CD4-positive, alpha-beta T cell (primary cell): ENCODE data around the gene GADL1. TPM values are rescaled to one million over a fixed set of nuclear protein-coding genes. Genes with fewer than 3 reads are reported as not detected.

ENCODE experiments used
- ATAC-seq: fragments of 200-7000 bp; cut with Tn5 transposase; one replicate; pipeline ENCODE4 v1.10.0; 2022; ENCODE audit warnings: mild to moderate bottlenecking; ENCODE audit not compliant: poor library complexity
- CTCF ChIA-PET: fragments of 350-600 bp; sonication (Branson Sonifier 250); formaldehyde crosslinking; loops from one replicate; lab custom pipeline; 2021; ENCODE audit warnings: antibody characterized with exemption, inconsistent platforms; lab: Charles Lee
- POLR2A ChIA-PET: fragments of 350-600 bp; sonication (Branson Sonifier 250); formaldehyde crosslinking; loops from one replicate; lab custom pipeline; 2021; ENCODE audit warnings: antibody characterized with exemption, inconsistent platforms; lab: Charles Lee
- DNase-seq, 14 experiments: peaks; one replicate each; pipeline ENCODE4 v3.0.0-alpha.2; 2013 to 2020; ENCODE audit warnings: mixed read lengths in 2 of 14
- H3K27ac ChIP-seq, 2 donors: one replicate each; pipeline versions ENCODE4 v1.5.1 to v1.7.0; 2013; ENCODE audit warnings: low read length in 2 of 2, low read depth in 1 of 2, mild to moderate bottlenecking in 1 of 2
- H3K27me3 ChIP-seq, 2 experiments: 1 replicate in 1 of 2; 2 replicates in 1 of 2; pipeline versions ENCODE4 v1.6.1 to v1.7.0; 2013; ENCODE audit warnings: low read length in 2 of 2, control low read depth in 1 of 2, mild to moderate bottlenecking in 1 of 2, moderate library complexity in 1 of 2; ENCODE audit not compliant: insufficient read depth in 2 of 2, control insufficient read depth in 1 of 2
- H3K36me3 ChIP-seq: one replicate; pipeline ENCODE4 v1.6.1; 2013; ENCODE audit warnings: low read length, control low read depth; ENCODE audit not compliant: insufficient read depth
- H3K4me1 ChIP-seq: one replicate; pipeline ENCODE4 v1.6.1; 2013; ENCODE audit warnings: low read length, control low read depth; ENCODE audit not compliant: insufficient read depth
- H3K4me3 ChIP-seq: one replicate; pipeline ENCODE4 v1.5.1; 2013; ENCODE audit warnings: mild to moderate bottlenecking, low read length, moderate library complexity
- H3K9me3 ChIP-seq, 2 experiments: 1 replicate in 1 of 2; 2 replicates in 1 of 2; pipeline versions ENCODE4 v1.6.1 to v1.7.0; 2013; ENCODE audit warnings: low read length in 2 of 2, mild to moderate bottlenecking in 2 of 2, control low read depth in 1 of 2, moderate library complexity in 1 of 2; ENCODE audit not compliant: control insufficient read depth in 1 of 2, insufficient read depth in 1 of 2
- H3K27ac Mint-ChIP-seq: one replicate; pipeline ENCODE4 v1.8.0; 2020; ENCODE audit warnings: mixed read lengths
- H3K27me3 Mint-ChIP-seq: one replicate; pipeline ENCODE4 v1.8.0; 2021; ENCODE audit warnings: mixed read lengths
- H3K36me3 Mint-ChIP-seq: one replicate; pipeline ENCODE4 v1.8.0; 2021; ENCODE audit warnings: low read depth, mixed read lengths
- H3K4me1 Mint-ChIP-seq: one replicate; pipeline ENCODE4 v1.8.0; 2021; ENCODE audit warnings: low read depth, mixed read lengths
- H3K4me3 Mint-ChIP-seq: one replicate; pipeline ENCODE4 v1.8.0; 2020; ENCODE audit warnings: mild to moderate bottlenecking, mixed read lengths
- H3K9me3 Mint-ChIP-seq: one replicate; pipeline ENCODE4 v1.8.0; 2020; ENCODE audit warnings: mixed read lengths
- CTCF ChIP-seq: fragments of 200-600 bp; IDR thresholded peaks from one replicate; pipeline ENCODE4 v1.8.0; 2022; ENCODE audit warnings: antibody characterized with exemption, mild to moderate bottlenecking
- intact Hi-C, 2 experiments: fragments of 100-400 bp; cut with DNase I in 1 of 2; cut with micrococcal nuclease in 1 of 2; formaldehyde crosslinking; loops; one replicate each; pipeline versions ENCODE4 v1.15.1 to v1.9.0; 2023 to 2025; cut with DNase I, micrococcal nuclease
- total RNA-seq, 174 experiments: library from RNA in 2 of 174; stranded (reverse) in 2 of 174; gene quantifications; one replicate each; pipeline ENCODE4 v1.2.3 and lab custom pipeline; 2021 to 2026

The GADL1 gene
- total RNA-seq, 2 experiments from 2014 or later = not detected

GRCh38 chr3:30941342-30941741, 46.9 kb upstream of the GADL1 start:
- Histone ChIP-seq H3K27ac (no peak overlapping the region), H3K4me3 (no peak overlapping the region), H3K9me3 (peaks cover 0 to 3% of the 10 kb centered on the region in 2 experiments), H3K4me1 (no peaks in the 10 kb centered on the region), H3K36me3 (no peaks in the 10 kb centered on the region), H3K27me3 (no peaks in the 10 kb centered on the region)
- DNase-seq (no peak), ATAC-seq (no peak)
- no peak overlapping the region for H3K27ac Mint-ChIP-seq
- no peaks in the 10 kb centered on the region for H3K36me3 Mint-ChIP-seq
- intact Hi-C loops = loop anchor here in 1 of 2 experiments (10.0 kb wide), 1 partner anchor 753 kb away; no protein-coding TSS in a partner anchor
- POLR2A ChIA-PET = no interaction called here
- H3K4me1 Mint-ChIP-seq = no peaks in the 10 kb centered on the region
- no peaks in the 10 kb centered on the region for H3K9me3 Mint-ChIP-seq
- no peaks in the 10 kb centered on the region for H3K27me3 Mint-ChIP-seq
- no peak for TF ChIP-seq CTCF
- CTCF ChIA-PET = no interaction called here
- no peak overlapping the region for H3K4me3 Mint-ChIP-seq

GRCh38 chr3:30940740-30941139, 46.3 kb upstream of the GADL1 start:
- CTCF ChIA-PET = no interaction called here
- no peak overlapping the region for H3K4me3 ChIP-seq
- POLR2A ChIA-PET = interaction anchor here (0.7 kb wide), 1 partner anchor 32 kb away, joined by 3 read pairs; no protein-coding TSS in a partner anchor
- H3K4me1 Mint-ChIP-seq = no peaks in the 10 kb centered on the region
- DNase-seq (no peak), ATAC-seq (no peak)
- no peaks in the 10 kb centered on the region for H3K4me1 ChIP-seq
- H3K36me3 ChIP-seq = no peaks in the 10 kb centered on the region
- no peaks in the 10 kb centered on the region for H3K9me3 Mint-ChIP-seq
- H3K4me3 Mint-ChIP-seq = no peak overlapping the region
- H3K36me3 Mint-ChIP-seq = no peaks in the 10 kb centered on the region
- no peak overlapping the region for H3K27ac Mint-ChIP-seq
- intact Hi-C loops = loop anchor here in 1 of 2 experiments (10.0 kb wide), 1 partner anchor 754 kb away; no protein-coding TSS in a partner anchor
- no peaks in the 10 kb centered on the region for H3K27me3 Mint-ChIP-seq
- TF ChIP-seq CTCF = no peak
- H3K27ac ChIP-seq = no peak overlapping the region
- H3K27me3 ChIP-seq = no peaks in the 10 kb centered on the region
- H3K9me3 ChIP-seq = peaks cover 0 to 3% of the 10 kb centered on the region in 2 experiments

GRCh38 chr3:30934208-30934550, 39.7 kb upstream of the GADL1 start:
- ChIA-PET CTCF (interaction anchor here (1.0 kb wide), 1 partner anchor 8 kb away, joined by 3 read pairs; no protein-coding TSS in a partner anchor), POLR2A (interaction anchor here (1.2 kb wide), 1 partner anchor 33 kb away, joined by 4 read pairs; no protein-coding TSS in a partner anchor)
- Mint-ChIP-seq H3K4me1 (peaks cover 9% of the 10 kb centered on the region), H3K27ac (no peak overlapping the region), H3K4me3 (no peak overlapping the region), H3K36me3 (no peaks in the 10 kb centered on the region), H3K27me3 (no peaks in the 10 kb centered on the region), H3K9me3 (no peaks in the 10 kb centered on the region)
- Histone ChIP-seq H3K36me3 (no peaks in the 10 kb centered on the region), H3K4me3 (no peak overlapping the region), H3K27ac (no peak overlapping the region), H3K4me1 (no peaks in the 10 kb centered on the region), H3K9me3 (no peaks in the 10 kb centered on the region), H3K27me3 (no peaks in the 10 kb centered on the region)
- TF ChIP-seq CTCF = peak; percentile 31
- intact Hi-C loops = loop anchor here in 1 of 2 experiments (5.0 kb wide), 1 partner anchor 838 kb away; no protein-coding TSS in a partner anchor
- no peak for ATAC-seq
- DNase-seq = peak in 4 of 14 experiments; percentile 8 to 39 (median 27)
